GM10266 (cell line): Measurements from ENCODE around the gene ARF5.

Experiments used
- DNase-seq: peaks from one replicate; pipeline ENCODE4 v3.0.0; 2012; ENCODE audit errors: extremely low spot score
- TF ChIP-seq, protein P1 (sequence below): IDR thresholded peaks from 2 replicates; pipeline ENCODE4 v1.5.1; 2012; ENCODE audit warnings: mild to moderate bottlenecking, low read depth; ENCODE audit not compliant: control insufficient read depth, insufficient read depth; ENCODE audit errors: missing control alignments

Gene ARF5

DNA sequence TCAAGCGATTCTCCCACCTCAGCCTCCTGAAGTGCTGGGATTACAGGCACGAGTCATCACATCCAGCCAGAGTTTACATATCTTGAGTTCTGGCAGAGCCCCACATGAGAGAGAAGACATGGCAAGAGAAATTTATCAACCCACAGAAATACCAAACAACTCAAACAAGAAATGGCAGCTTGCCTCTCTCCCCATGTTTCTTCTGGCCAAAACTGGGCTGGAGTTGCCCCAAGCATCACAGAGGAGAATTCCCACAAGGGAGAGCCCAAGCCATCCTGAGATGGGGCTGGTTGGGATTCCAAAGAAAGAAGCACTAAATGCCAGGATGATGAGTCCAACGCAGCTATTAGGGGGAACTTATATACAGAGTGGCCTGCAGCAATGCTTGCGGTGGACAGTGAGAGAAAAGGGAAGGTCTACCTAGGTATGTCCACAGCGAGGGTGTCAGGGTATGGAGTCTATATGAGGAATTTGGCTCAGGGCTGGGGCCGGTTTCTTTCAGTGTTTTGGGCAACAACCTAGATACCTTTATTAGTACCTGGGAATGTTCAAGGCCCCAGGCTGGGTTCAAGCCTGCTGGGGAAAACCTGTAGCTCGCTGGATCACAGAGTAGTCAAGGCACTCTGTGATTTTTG lies 44.2 kb downstream of the ARF5 start:
- TF ChIP-seq, protein P1, sequence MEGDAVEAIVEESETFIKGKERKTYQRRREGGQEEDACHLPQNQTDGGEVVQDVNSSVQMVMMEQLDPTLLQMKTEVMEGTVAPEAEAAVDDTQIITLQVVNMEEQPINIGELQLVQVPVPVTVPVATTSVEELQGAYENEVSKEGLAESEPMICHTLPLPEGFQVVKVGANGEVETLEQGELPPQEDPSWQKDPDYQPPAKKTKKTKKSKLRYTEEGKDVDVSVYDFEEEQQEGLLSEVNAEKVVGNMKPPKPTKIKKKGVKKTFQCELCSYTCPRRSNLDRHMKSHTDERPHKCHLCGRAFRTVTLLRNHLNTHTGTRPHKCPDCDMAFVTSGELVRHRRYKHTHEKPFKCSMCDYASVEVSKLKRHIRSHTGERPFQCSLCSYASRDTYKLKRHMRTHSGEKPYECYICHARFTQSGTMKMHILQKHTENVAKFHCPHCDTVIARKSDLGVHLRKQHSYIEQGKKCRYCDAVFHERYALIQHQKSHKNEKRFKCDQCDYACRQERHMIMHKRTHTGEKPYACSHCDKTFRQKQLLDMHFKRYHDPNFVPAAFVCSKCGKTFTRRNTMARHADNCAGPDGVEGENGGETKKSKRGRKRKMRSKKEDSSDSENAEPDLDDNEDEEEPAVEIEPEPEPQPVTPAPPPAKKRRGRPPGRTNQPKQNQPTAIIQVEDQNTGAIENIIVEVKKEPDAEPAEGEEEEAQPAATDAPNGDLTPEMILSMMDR = no peak

DNA sequence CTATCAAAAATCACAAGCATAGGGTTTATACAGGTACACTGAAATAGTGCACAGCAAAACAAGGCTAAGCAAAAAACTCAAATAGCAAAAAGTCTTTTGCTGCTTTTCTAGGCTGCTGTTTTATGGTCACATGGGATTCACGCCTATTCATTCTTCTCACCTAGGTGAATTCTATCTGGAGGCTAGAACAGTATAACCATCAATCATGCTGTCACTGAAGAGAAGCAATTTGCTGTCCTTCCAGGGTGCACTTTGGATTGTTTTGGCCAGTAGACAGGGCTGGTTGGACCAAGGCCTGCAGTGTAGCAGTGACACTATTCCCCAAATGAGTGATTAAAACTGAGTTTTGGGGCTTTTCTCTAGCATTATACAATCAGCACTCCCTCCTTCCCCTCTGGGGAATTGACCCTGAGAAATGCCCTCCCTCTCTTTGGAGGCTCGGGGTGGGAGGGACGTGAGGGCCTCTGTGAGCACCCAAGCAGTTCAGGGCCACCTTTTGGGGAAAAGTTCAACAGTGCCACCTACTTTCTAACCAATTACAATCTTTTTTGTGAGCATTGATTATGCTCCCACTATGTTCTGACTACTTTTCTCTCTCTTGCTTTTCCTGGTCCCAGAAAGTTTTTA lies 47.6 kb downstream of the ARF5 start:
- TF ChIP-seq, protein P1 = no peak
- no peak for DNase-seq

More for the DNA sequence above, 44.2 kb downstream of the ARF5 start:
- no peak for DNase-seq

DNA sequence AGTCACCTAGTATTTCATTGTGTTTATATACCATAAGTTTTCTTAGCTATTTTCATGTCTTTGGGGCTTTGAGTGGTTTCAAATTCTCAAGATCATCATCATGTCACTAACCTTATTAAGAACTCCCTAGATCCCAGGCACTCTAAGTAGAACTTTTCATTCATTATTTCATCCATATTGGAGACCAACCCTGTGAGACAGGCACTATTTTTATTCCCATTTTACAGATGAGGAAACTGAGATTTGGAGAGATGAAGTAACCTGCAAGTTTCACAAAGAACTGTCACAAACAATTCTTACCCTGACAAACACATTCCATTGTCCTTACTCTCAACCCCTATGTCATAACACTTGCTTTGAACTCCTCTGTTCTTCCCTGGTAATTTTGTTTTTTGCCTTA lies 50.0 kb downstream of the ARF5 start:
- TF ChIP-seq, protein P1 = no peak
- DNase-seq = no peak
